OCI-LY3 (cell line): ENCODE data around the gene CGB7.
"Not testable (repeated sequence)": the region's sequence is repeated elsewhere in the genome, so short reads cannot be mapped to it uniquely, and the experiment has no call there.

Experiments used
- H2AFZ ChIP-seq: fragments of 200-600, 300-600 bp; shearing (Covaris generic); 2 replicates; pipeline ENCODE4 v1.6.0; 2014; ENCODE audit warnings: antibody characterized with exemption, low read depth, low read length
- H3K27ac ChIP-seq: fragments of 200-600, 300-600 bp; sonication (generic); 2 replicates; pipeline ENCODE4 v1.5.1; 2014; ENCODE audit warnings: mild to moderate bottlenecking, low read length, moderate library complexity, mixed read lengths
- H3K27me3 ChIP-seq: fragments of 200-600, 300-600 bp; sonication (generic); 2 replicates; pipeline ENCODE4 v1.6.1; 2014; ENCODE audit warnings: low read depth, low read length, mixed read lengths
- H3K36me3 ChIP-seq: fragments of 200-600, 300-600 bp; sonication (generic); replicated peaks from 2 replicates; pipeline ENCODE3; 2014; ENCODE audit warnings: low read depth, low read length, mixed read lengths
- H3K4me1 ChIP-seq: fragments of 300-600, 200-600 bp; sonication (generic); 2 replicates; pipeline ENCODE4 v1.6.1; 2014; ENCODE audit warnings: low read length, mixed read lengths
- H3K4me2 ChIP-seq: fragments of 200-600, 300-600 bp; sonication (generic); 2 replicates; pipeline ENCODE4 v1.6.1; 2014; ENCODE audit warnings: low read length, mixed read lengths
- H3K4me3 ChIP-seq: fragments of 300-600, 200-600 bp; sonication (generic); 2 replicates; pipeline ENCODE4 v1.5.1; 2014; ENCODE audit warnings: antibody characterized with exemption, mild to moderate bottlenecking, low read length, moderate library complexity
- H3K79me2 ChIP-seq: fragments of 300-600, 200-600 bp; shearing (Covaris generic); 2 replicates; pipeline ENCODE4 v1.6.1; 2014; ENCODE audit warnings: mild to moderate bottlenecking, low read length, mixed read lengths
- H3K9ac ChIP-seq: fragments of 300-600, 200-600 bp; shearing (Covaris generic); 2 replicates; pipeline ENCODE4 v1.6.0; 2014; ENCODE audit warnings: mild to moderate bottlenecking, low read length, moderate library complexity
- H3K9me3 ChIP-seq: fragments of 200-600, 300-600 bp; shearing (Covaris generic); 2 replicates; pipeline ENCODE4 v1.6.1; 2014; ENCODE audit warnings: low read length, mixed read lengths; ENCODE audit not compliant: insufficient read depth
- H4K20me1 ChIP-seq: fragments of 200-600, 300-600 bp; sonication (generic); 2 replicates; pipeline ENCODE4 v1.6.1; 2016; ENCODE audit warnings: low read length, mixed read lengths; ENCODE audit not compliant: insufficient read depth
- CTCF ChIP-seq: fragments of 200-600, 300-600 bp; sonication (generic); IDR thresholded peaks from 2 replicates; pipeline ENCODE4 v1.5.1; 2014; ENCODE audit warnings: antibody characterized with exemption, low read length, low read depth
- EZH2phosphoT487 ChIP-seq: fragments of 200-600 bp; shearing (Covaris generic); IDR thresholded peaks from 2 replicates; pipeline ENCODE4 v1.6.1; 2018; ENCODE audit warnings: antibody characterized with exemption, mixed run types, low read depth

Gene CGB7

GRCh38 chr19:49042177-49042576 is 15.4 kb downstream of the CGB7 start:
- Histone ChIP-seq H3K4me2 (no peak overlapping the region), H3K4me3 (no peak overlapping the region), H4K20me1 (no peaks in the 10 kb centered on the region), H3K4me1 (no peaks in the 10 kb centered on the region), H3K27me3 (no peaks in the 10 kb centered on the region), H3K79me2 (no peaks in the 10 kb centered on the region), H3K9me3 (no peaks in the 10 kb centered on the region), H3K27ac (no peak overlapping the region), H2AFZ (no peak overlapping the region), H3K9ac (no peak overlapping the region), H3K36me3 (no peaks in the 10 kb centered on the region)
- no peak for TF ChIP-seq CTCF
- TF ChIP-seq EZH2phosphoT487, result no peak

DNA sequence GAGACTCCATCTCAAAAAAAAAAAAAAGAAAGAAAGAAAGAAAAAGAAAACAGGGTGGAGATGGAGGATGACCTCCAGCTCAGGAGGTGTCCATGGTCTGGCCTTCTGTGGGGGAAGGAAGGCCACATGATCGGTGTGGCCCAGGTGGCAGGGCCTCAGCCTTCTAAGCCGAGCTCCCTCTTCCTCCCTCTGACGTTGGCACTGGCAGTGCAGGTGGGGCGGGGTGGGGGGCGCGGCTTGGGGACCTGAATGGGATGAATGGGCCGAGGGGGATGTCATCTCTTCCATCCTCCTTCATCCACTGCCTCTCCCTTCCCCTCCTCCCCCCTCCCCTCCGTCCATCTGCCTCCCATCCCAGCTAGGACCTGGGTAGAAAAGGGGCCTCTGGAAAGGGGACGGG is 17.8 kb downstream of the CGB7 start:
- H3K4me1 ChIP-seq, H3K4me3 ChIP-seq, H3K27ac ChIP-seq, H3K27me3 ChIP-seq, H2AFZ ChIP-seq, H3K79me2 ChIP-seq, H3K36me3 ChIP-seq, H3K9ac ChIP-seq, H3K4me2 ChIP-seq, H4K20me1 ChIP-seq, H3K9me3 ChIP-seq: not testable (repeated sequence)

DNA sequence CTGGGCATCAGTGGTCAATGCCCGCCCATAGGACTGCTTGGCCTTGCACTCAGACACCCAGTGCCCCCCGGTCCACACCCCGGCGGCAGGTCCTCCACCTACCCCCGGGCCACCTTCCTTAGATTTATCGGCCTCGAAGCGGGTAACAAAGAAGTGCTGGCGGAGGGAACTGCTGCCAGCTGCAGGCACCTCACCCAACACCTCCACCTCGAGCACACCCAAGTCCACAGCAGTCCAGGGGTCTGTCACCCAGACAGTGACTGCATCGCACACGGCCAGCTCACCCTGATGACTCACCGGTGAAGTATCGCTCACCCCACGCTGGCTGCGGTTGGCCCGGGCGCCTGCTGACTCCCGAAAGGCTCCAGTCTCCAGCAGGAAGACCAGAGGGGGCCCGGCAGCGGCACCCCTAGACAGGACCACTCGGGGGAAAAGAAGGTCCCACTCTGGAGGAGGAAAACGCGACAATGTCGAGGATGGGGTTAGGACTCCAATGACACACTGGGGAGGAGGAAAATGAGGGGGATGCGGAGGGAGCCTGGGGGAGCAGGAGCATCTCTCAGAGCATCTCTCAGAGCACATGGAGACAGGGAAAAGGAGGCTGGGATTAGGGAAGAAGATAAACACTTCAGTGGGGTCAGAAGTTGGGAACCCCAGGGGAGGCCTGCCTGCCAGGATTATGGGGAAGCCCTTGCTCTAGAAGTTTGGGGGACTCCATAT is 18.8 kb downstream of the CGB7 start:
- not testable (repeated sequence) for H3K4me3 ChIP-seq, H3K27ac ChIP-seq, H2AFZ ChIP-seq, H3K4me1 ChIP-seq, H3K27me3 ChIP-seq, H3K36me3 ChIP-seq, H3K9me3 ChIP-seq, H4K20me1 ChIP-seq, H3K9ac ChIP-seq, H3K79me2 ChIP-seq, H3K4me2 ChIP-seq

DNA sequence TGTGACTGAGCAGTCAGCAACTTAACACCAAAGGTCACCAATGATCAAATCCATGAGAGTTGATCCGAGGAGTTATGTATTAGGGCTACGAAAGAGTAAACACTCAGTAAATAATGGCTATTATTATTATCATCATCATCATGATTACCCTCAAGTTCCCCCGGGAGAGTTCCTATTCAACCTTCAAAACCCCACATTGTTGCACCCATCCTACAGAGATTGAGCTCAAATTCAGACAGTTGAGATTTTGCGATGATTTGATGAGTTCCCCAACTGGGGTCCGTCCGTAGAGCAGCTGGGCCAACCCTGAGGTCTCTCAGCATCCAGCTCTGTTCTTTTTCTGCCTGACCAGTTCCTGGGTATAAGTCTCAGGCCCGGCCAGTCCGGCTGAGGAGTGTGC is 19.4 kb downstream of the CGB7 start:
- not testable (repeated sequence) for H2AFZ ChIP-seq, H3K9me3 ChIP-seq, H3K27me3 ChIP-seq, H3K27ac ChIP-seq, H3K79me2 ChIP-seq, H3K4me3 ChIP-seq, H4K20me1 ChIP-seq, H3K36me3 ChIP-seq, H3K4me1 ChIP-seq, H3K9ac ChIP-seq, H3K4me2 ChIP-seq

GRCh38 chr19:49036815-49037214 is 20.7 kb downstream of the CGB7 start, which contains the start of gene CGB1:
Gene CGB1 (minus strand): TSS chr19:49036895. CDS start chr19:49036711, 184 bp downstream.
- not testable (repeated sequence) for H3K4me3 ChIP-seq, H2AFZ ChIP-seq, H3K79me2 ChIP-seq, H3K4me2 ChIP-seq, H4K20me1 ChIP-seq, H3K36me3 ChIP-seq, H3K9me3 ChIP-seq, H3K27ac ChIP-seq, H3K27me3 ChIP-seq, H3K4me1 ChIP-seq, H3K9ac ChIP-seq
- peak; percentile 59 for TF ChIP-seq CTCF
